ENCODE data around the gene MORF4L1. TPM values are rescaled to one million over a fixed set of nuclear protein-coding genes. Genes with fewer than 3 reads are reported as not detected.

MORF4L1 gene
- total RNA-seq, 1 experiment from 2014 or later: 360 TPM

DNA sequence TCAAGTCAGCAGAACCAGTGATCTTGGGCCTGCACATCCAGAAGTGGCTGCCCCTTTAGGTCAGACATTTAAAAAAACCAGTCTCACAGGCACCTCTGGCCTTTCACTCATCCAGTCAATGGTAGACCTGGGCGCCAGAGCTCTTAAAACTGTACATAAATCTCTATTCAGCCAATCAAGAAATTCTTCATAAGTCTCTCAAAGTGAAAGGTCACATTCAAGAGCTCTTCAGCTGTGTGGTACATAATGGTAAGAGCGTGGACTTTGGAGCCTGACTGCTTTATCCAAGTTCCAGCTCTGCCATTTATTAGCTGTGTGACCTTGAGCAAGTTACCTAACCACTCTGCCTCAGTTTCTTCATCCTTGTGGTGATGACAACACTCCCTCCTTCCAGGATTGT, 22.3 kb upstream of the MORF4L1 start:
- BruUV-seq (replicated peaks): no TSS peak
- ATAC-seq (no peak), DNase-seq (ENCODE audit: low read depth, low spot score) (no peak)
- intact Hi-C loops (cut with micrococcal nuclease; ENCODE audit: unreplicated experiment): no loop called here
- ChIA-PET POLR2A (interaction anchor here (0.6 kb wide), 3 partner anchors 13 to 994 kb away, joined by 5 to 9 read pairs (median 8); partner anchors contain the start of gene SKIC8), CTCF (no interaction called here)
- Histone ChIP-seq H3K4me1 (ENCODE audit: control insufficient read depth, insufficient read depth, low read length) (no peaks in the 10 kb centered on the region), H3K9me3 (ENCODE audit: control insufficient read depth, insufficient read depth, low read depth, low read length) (no peaks in the 10 kb centered on the region), H3K27ac (ENCODE audit: low read length) (no peak overlapping the region), H3K4me3 (ENCODE audit: low read depth in 2 of 2, low read length in 2 of 2) (no peak overlapping the region), H3K36me3 (ENCODE audit: control insufficient read depth, insufficient read depth, low read length) (no peaks in the 10 kb centered on the region; the same call in 1 of the 2 replicates), H3K27me3 (ENCODE audit: control insufficient read depth, insufficient read depth, low read length) (no peaks in the 10 kb centered on the region)
- TF ChIP-seq, protein P1, sequence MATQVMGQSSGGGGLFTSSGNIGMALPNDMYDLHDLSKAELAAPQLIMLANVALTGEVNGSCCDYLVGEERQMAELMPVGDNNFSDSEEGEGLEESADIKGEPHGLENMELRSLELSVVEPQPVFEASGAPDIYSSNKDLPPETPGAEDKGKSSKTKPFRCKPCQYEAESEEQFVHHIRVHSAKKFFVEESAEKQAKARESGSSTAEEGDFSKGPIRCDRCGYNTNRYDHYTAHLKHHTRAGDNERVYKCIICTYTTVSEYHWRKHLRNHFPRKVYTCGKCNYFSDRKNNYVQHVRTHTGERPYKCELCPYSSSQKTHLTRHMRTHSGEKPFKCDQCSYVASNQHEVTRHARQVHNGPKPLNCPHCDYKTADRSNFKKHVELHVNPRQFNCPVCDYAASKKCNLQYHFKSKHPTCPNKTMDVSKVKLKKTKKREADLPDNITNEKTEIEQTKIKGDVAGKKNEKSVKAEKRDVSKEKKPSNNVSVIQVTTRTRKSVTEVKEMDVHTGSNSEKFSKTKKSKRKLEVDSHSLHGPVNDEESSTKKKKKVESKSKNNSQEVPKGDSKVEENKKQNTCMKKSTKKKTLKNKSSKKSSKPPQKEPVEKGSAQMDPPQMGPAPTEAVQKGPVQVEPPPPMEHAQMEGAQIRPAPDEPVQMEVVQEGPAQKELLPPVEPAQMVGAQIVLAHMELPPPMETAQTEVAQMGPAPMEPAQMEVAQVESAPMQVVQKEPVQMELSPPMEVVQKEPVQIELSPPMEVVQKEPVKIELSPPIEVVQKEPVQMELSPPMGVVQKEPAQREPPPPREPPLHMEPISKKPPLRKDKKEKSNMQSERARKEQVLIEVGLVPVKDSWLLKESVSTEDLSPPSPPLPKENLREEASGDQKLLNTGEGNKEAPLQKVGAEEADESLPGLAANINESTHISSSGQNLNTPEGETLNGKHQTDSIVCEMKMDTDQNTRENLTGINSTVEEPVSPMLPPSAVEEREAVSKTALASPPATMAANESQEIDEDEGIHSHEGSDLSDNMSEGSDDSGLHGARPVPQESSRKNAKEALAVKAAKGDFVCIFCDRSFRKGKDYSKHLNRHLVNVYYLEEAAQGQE (IDR thresholded peaks at IDR 0.05; ENCODE audit: insufficient read depth in 1 of 2, low read depth in 2 of 2, low read length in 1 of 2): no peak
- TF ChIP-seq, protein P2, sequence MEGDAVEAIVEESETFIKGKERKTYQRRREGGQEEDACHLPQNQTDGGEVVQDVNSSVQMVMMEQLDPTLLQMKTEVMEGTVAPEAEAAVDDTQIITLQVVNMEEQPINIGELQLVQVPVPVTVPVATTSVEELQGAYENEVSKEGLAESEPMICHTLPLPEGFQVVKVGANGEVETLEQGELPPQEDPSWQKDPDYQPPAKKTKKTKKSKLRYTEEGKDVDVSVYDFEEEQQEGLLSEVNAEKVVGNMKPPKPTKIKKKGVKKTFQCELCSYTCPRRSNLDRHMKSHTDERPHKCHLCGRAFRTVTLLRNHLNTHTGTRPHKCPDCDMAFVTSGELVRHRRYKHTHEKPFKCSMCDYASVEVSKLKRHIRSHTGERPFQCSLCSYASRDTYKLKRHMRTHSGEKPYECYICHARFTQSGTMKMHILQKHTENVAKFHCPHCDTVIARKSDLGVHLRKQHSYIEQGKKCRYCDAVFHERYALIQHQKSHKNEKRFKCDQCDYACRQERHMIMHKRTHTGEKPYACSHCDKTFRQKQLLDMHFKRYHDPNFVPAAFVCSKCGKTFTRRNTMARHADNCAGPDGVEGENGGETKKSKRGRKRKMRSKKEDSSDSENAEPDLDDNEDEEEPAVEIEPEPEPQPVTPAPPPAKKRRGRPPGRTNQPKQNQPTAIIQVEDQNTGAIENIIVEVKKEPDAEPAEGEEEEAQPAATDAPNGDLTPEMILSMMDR (IDR thresholded peaks at IDR 0.05): no peak
- TF ChIP-seq TCF7L2 (IDR thresholded peaks at IDR 0.05; ENCODE audit: low read depth, low read length) (no peak), POLR2AphosphoS5 (IDR thresholded peaks at IDR 0.05; ENCODE audit: low read depth, low read length) (no peak), SIN3A (IDR thresholded peaks at IDR 0.05; ENCODE audit: borderline replicate concordance, insufficient read depth, low read depth, low read length) (no peak)
- in situ Hi-C loops (cut with HindIII; ENCODE audit: low pct_unique_long_range_greater_than_20kb, low sequenced_read_pairs): no loop called here

- H3K9me3 ChIP-seq (ENCODE audit: control insufficient read depth, insufficient read depth, low read depth, low read length): no peaks in the 10 kb centered on the region
- H3K27me3 ChIP-seq (ENCODE audit: control insufficient read depth, insufficient read depth, low read length): no peaks in the 10 kb centered on the region
- H3K36me3 ChIP-seq (ENCODE audit: control insufficient read depth, insufficient read depth, low read length): no peaks in the 10 kb centered on the region
- in situ Hi-C loops (cut with HindIII; ENCODE audit: low pct_unique_long_range_greater_than_20kb, low sequenced_read_pairs): no loop called here
- ChIA-PET CTCF (no interaction called here), POLR2A (no interaction called here)
- no peak overlapping the region for H3K27ac ChIP-seq (ENCODE audit: low read length)
- TF ChIP-seq TCF7L2 (IDR thresholded peaks at IDR 0.05; ENCODE audit: low read depth, low read length) (no peak), POLR2AphosphoS5 (IDR thresholded peaks at IDR 0.05; ENCODE audit: low read depth, low read length) (no peak)
- TF ChIP-seq, protein P1 (IDR thresholded peaks at IDR 0.05; ENCODE audit: insufficient read depth in 1 of 2, low read depth in 2 of 2, low read length in 1 of 2): no peak
- intact Hi-C loops (cut with micrococcal nuclease; ENCODE audit: unreplicated experiment): no loop called here
- no peak overlapping the region for H3K4me3 ChIP-seq (ENCODE audit: low read depth in 2 of 2, low read length in 2 of 2)
- ATAC-seq (no peak), DNase-seq (ENCODE audit: low read depth, low spot score) (no peak)
- BruUV-seq (replicated peaks): no TSS peak
- no peaks in the 10 kb centered on the region for H3K4me1 ChIP-seq (ENCODE audit: control insufficient read depth, insufficient read depth, low read length)
Measured at GRCh38 chr15:78850941-78851755, 21.5 kb upstream of the MORF4L1 start.

All from Panc1 (cell line).